Stomach smooth muscle (tissue), 2 donors: ENCODE results near the gene GABBR1.

Experiments
- H3K27ac ChIP-seq: one replicate; pipeline ENCODE4 v1.7.0; 2013; ENCODE audit warnings: mild to moderate bottlenecking, low read length, inconsistent platforms
- H3K27me3 ChIP-seq, 2 donors: one replicate each; pipeline ENCODE4 v1.7.0; 2013; ENCODE audit warnings: low read length in 2 of 2; ENCODE audit not compliant: insufficient read depth in 2 of 2, control insufficient read depth in 1 of 2
- H3K36me3 ChIP-seq, 2 donors: one replicate each; pipeline ENCODE4 v1.7.0; 2013; ENCODE audit warnings: low read length in 2 of 2; ENCODE audit not compliant: control insufficient read depth in 2 of 2, insufficient read depth in 2 of 2
- H3K4me1 ChIP-seq: one replicate; pipeline ENCODE4 v1.7.0; 2013; ENCODE audit warnings: low read length; ENCODE audit not compliant: control insufficient read depth, insufficient read depth
- H3K4me3 ChIP-seq, 2 donors: one replicate each; pipeline ENCODE4 v1.7.0; 2013; ENCODE audit warnings: low read length in 2 of 2
- H3K9ac ChIP-seq, 2 donors: one replicate each; pipeline ENCODE4 v1.7.0; 2013; ENCODE audit warnings: low read length in 2 of 2, mild to moderate bottlenecking in 1 of 2
- H3K9me3 ChIP-seq, 2 donors: one replicate each; pipeline ENCODE4 v1.7.0; 2013; ENCODE audit warnings: low read length in 2 of 2; ENCODE audit not compliant: control insufficient read depth in 2 of 2
- donor health status: healthy.
- donor health status: Pancreatic carcinoma.

Gene GABBR1

GRCh38 chr6:29653452-29654038, 20.6 kb upstream of the GABBR1 start:
- Histone ChIP-seq H3K9me3 (no peaks in the 10 kb centered on the region), H3K9ac (no peak overlapping the region), H3K4me1 (peaks cover 10% of the 10 kb centered on the region), H3K27ac (no peak overlapping the region), H3K36me3 (no peaks in the 10 kb centered on the region), H3K27me3 (no peaks in the 10 kb centered on the region), H3K4me3 (peak overlapping the region in 1 of 2 donors; percentile 35)

GRCh38 chr6:29652198-29652584, 19.2 kb upstream of the GABBR1 start:
- no peaks in the 10 kb centered on the region for H3K27me3 ChIP-seq
- H3K9ac ChIP-seq, result no peak overlapping the region
- H3K27ac ChIP-seq, result no peak overlapping the region
- no peak overlapping the region for H3K4me3 ChIP-seq
- peaks cover 10% of the 10 kb centered on the region for H3K4me1 ChIP-seq
- no peaks in the 10 kb centered on the region for H3K36me3 ChIP-seq
- H3K9me3 ChIP-seq, result no peaks in the 10 kb centered on the region

GRCh38 chr6:29651413-29652197, 18.6 kb upstream of the GABBR1 start:
- no peak overlapping the region for H3K4me3 ChIP-seq
- no peak overlapping the region for H3K27ac ChIP-seq
- H3K27me3 ChIP-seq, result no peaks in the 10 kb centered on the region
- no peaks in the 10 kb centered on the region for H3K36me3 ChIP-seq
- H3K9me3 ChIP-seq, result no peaks in the 10 kb centered on the region
- peaks cover 10% of the 10 kb centered on the region for H3K4me1 ChIP-seq
- no peak overlapping the region for H3K9ac ChIP-seq

- H3K9ac ChIP-seq, result peak overlapping the region; percentile 77 to 98
- H3K27me3 ChIP-seq, result no peaks in the 10 kb centered on the region
- H3K36me3 ChIP-seq, result no peaks in the 10 kb centered on the region
- peak overlapping the region; percentile 97 for H3K27ac ChIP-seq
- H3K4me1 ChIP-seq, result peaks cover 4% of the 10 kb centered on the region
- peak overlapping the region; percentile 80 to 93 for H3K4me3 ChIP-seq
- no peaks in the 10 kb centered on the region for H3K9me3 ChIP-seq
These were observed 17.0 kb upstream of the GABBR1 start for GRCh38 chr6:29649701-29650673.

GRCh38 chr6:29647927-29648642, 15.1 kb upstream of the GABBR1 start:
- no peaks in the 10 kb centered on the region for H3K36me3 ChIP-seq
- no peaks in the 10 kb centered on the region for H3K9me3 ChIP-seq
- no peak overlapping the region for H3K4me3 ChIP-seq
- no peak overlapping the region for H3K9ac ChIP-seq
- no peaks in the 10 kb centered on the region for H3K27me3 ChIP-seq
- no peak overlapping the region for H3K27ac ChIP-seq
- H3K4me1 ChIP-seq, result peaks cover 4% of the 10 kb centered on the region

GRCh38 chr6:29641430-29642148, 8.6 kb upstream of the GABBR1 start:
- H3K4me3 ChIP-seq, result no peak overlapping the region
- no peak overlapping the region for H3K9ac ChIP-seq
- no peak overlapping the region for H3K27ac ChIP-seq
- no peaks in the 10 kb centered on the region for H3K9me3 ChIP-seq
- no peaks in the 10 kb centered on the region for H3K27me3 ChIP-seq
- H3K4me1 ChIP-seq, result no peaks in the 10 kb centered on the region
- no peaks in the 10 kb centered on the region for H3K36me3 ChIP-seq

DNA sequence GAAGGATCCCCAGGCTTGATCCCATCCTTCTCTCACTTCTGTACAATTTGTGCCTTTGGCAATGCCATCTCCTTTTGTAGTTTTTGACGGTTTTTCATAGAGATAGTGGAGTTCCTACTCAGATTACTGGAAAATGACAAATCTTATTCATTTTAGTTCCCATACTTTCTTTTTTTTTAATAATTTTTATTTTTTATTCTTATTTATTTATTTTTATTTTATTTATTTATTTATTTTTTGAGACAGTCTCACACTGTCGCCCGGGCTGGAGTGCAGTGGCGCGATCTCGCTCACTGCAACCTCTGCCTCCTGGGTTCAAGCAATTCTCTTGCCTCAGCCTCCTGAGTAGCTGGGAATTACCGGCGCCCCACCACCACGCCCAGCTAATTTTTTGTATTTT, 4.3 kb upstream of the GABBR1 start:
- no peaks in the 10 kb centered on the region for H3K36me3 ChIP-seq
- no peaks in the 10 kb centered on the region for H3K9me3 ChIP-seq
- no peak overlapping the region for H3K4me3 ChIP-seq
- no peak overlapping the region for H3K9ac ChIP-seq
- peaks cover 8% of the 10 kb centered on the region for H3K4me1 ChIP-seq
- H3K27me3 ChIP-seq, result no peaks in the 10 kb centered on the region
- H3K27ac ChIP-seq, result no peak overlapping the region

DNA sequence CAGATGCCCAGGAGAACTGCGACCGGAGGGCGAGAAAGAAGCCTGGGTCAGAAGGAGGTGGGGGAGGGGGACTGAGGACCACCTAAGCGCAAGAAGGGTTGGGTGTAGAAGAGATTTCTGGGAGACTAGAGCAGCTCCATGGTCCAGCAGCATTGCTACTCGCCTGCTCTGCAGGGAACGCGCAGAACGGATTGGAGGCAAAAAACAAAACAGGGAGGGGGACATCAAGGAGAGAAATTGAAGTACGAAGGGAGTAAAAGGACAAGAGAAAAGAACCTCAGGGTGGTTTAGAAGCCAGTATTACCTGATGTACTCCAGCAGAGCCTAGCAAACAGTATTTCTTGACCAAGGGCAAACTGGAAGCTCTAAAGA, 537 bp upstream of the GABBR1 start:
- Histone ChIP-seq H3K9ac (peak overlapping the region; percentile 72 to 77), H3K4me1 (peaks cover 29% of the 10 kb centered on the region), H3K27ac (peak overlapping the region; percentile 64), H3K27me3 (no peaks in the 10 kb centered on the region), H3K36me3 (no peaks in the 10 kb centered on the region), H3K4me3 (peak overlapping the region; percentile 57 to 87), H3K9me3 (no peaks in the 10 kb centered on the region)

- peaks cover 37% of the 10 kb centered on the region for H3K4me1 ChIP-seq
- peak overlapping the region; percentile 57 to 87 for H3K4me3 ChIP-seq
- H3K36me3 ChIP-seq, result no peaks in the 10 kb centered on the region
- no peaks in the 10 kb centered on the region for H3K27me3 ChIP-seq
- H3K27ac ChIP-seq, result peak overlapping the region; percentile 64
- H3K9me3 ChIP-seq, result no peaks in the 10 kb centered on the region
- H3K9ac ChIP-seq, result peak overlapping the region; percentile 64 to 77
These were observed 887 bp downstream of the GABBR1 start for GRCh38 chr6:29631860-29632731.
